ENCODE measurements around the gene YPEL1.

DNA sequence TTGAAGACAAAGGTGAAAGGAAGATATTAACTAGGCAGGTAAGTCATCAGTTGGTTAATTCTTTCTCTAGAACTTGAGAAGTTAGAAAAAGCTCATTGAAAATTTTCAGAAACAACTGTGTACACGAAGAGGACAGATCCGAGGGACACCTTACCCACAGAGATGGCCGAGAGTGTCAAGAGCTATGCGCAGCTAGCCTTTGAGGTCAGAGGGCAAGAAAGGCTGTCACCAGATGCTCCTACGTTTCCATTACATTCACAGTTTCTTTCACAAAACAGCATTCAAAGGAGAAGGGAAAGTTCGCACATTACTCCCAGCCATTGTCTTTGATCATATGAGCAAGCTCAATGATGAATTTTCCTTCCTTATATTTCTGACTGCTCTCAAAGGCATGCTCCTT, 34.8 kb downstream of the YPEL1 start:
- TF ChIP-seq POLR2A (IDR thresholded peaks at IDR 0.05; ENCODE audit: low read depth, low read length) (no peak), POLR2AphosphoS5 (IDR thresholded peaks at IDR 0.05; ENCODE audit: low read depth, low read length) (no peak), TAF1 (IDR thresholded peaks at IDR 0.05; ENCODE audit: low read depth, low read length) (no peak), POU2F2 (IDR thresholded peaks at IDR 0.05; ENCODE audit: low read depth, low read length) (no peak), SPI1 (IDR thresholded peaks at IDR 0.05; ENCODE audit: low read depth, low read length) (no peak), PAX5 (IDR thresholded peaks at IDR 0.05; ENCODE audit: insufficient read depth, low read length, severe bottlenecking) (no peak)

Data from GM12891 (cell line).